Neuronal stem cell (in vitro differentiated cells): ENCODE measurements around the gene JMJD7.

ENCODE experiments used
- DNase-seq: peaks from one replicate; pipeline ENCODE4 v3.0.0-alpha.2; 2013; ENCODE audit warnings: low spot score
- H2AFZ ChIP-seq: one replicate; pipeline ENCODE4 v1.6.1; 2013; ENCODE audit warnings: mild to moderate bottlenecking, low read length, inconsistent platforms
- H2AK5ac ChIP-seq: 2 replicates; pipeline ENCODE4 v1.6.1; 2013; ENCODE audit warnings: low read depth, mild to moderate bottlenecking, inconsistent platforms, low read length, moderate library complexity, mixed read lengths
- H2BK120ac ChIP-seq: 2 replicates; pipeline ENCODE4 v1.6.1; 2013; ENCODE audit warnings: low read depth, mild to moderate bottlenecking, inconsistent platforms, low read length, moderate library complexity, mixed read lengths
- H2BK12ac ChIP-seq: one replicate; pipeline ENCODE4 v1.6.1; 2013; ENCODE audit warnings: low read length, inconsistent platforms
- H2BK15ac ChIP-seq: 2 replicates; pipeline ENCODE4 v1.6.1; 2013; ENCODE audit warnings: mild to moderate bottlenecking, low read length, inconsistent platforms, mixed read lengths
- H2BK5ac ChIP-seq: one replicate; pipeline ENCODE4 v1.6.1; 2013; ENCODE audit warnings: inconsistent platforms, mild to moderate bottlenecking, low read length, moderate library complexity
- H3K14ac ChIP-seq: one replicate; pipeline ENCODE4 v1.6.1; 2013; ENCODE audit warnings: low read length, inconsistent platforms
- H3K18ac ChIP-seq: 2 replicates; pipeline ENCODE4 v1.6.1; 2013; ENCODE audit warnings: low read length, inconsistent platforms
- H3K23ac ChIP-seq: 2 replicates; pipeline ENCODE4 v1.6.1; 2013; ENCODE audit warnings: low read depth, mild to moderate bottlenecking, mixed read lengths, low read length, inconsistent platforms; ENCODE audit not compliant: poor library complexity
- H3K27ac ChIP-seq: replicated peaks from 3 replicates; pipeline ENCODE4 v1.5.1; 2013; ENCODE audit warnings: low read length, inconsistent platforms
- H3K27me3 ChIP-seq, 3 experiments: 2 replicates each; pipeline ENCODE4 v1.6.1; 2013; ENCODE audit warnings: low read length in 3 of 3, mild to moderate bottlenecking in 2 of 3, inconsistent platforms in 1 of 3, low read depth in 1 of 3, mixed read lengths in 1 of 3, moderate library complexity in 1 of 3; ENCODE audit not compliant: control insufficient read depth in 3 of 3, insufficient read depth in 3 of 3
- H3K36me3 ChIP-seq, 2 donors: replicated peaks in 1 of 2; 2 replicates each; pipeline ENCODE4 v1.6.1; 2013; ENCODE audit warnings: low read length in 2 of 2; ENCODE audit not compliant: control insufficient read depth in 2 of 2, insufficient read depth in 2 of 2
- H3K4ac ChIP-seq: 2 replicates; pipeline ENCODE4 v1.6.1; 2013; ENCODE audit warnings: inconsistent platforms, mild to moderate bottlenecking, low read length, moderate library complexity
- H3K4me1 ChIP-seq, 2 donors: 1 replicate in 1 of 2; 2 replicates in 1 of 2; pipeline ENCODE4 v1.6.1; 2013; ENCODE audit warnings: low read length in 2 of 2, low read depth in 1 of 2; ENCODE audit not compliant: control insufficient read depth in 2 of 2, insufficient read depth in 1 of 2
- H3K4me2 ChIP-seq: one replicate; pipeline ENCODE4 v1.6.1; 2013; ENCODE audit warnings: mild to moderate bottlenecking, low read length, inconsistent platforms; ENCODE audit not compliant: insufficient read depth, poor library complexity, severe bottlenecking
- H3K4me3 ChIP-seq, 2 donors: 2 replicates each; pipeline ENCODE4 v1.5.1; 2013; ENCODE audit warnings: low read length in 2 of 2, mild to moderate bottlenecking in 2 of 2, inconsistent platforms in 1 of 2, moderate library complexity in 1 of 2
- H3K79me1 ChIP-seq: one replicate; pipeline ENCODE4 v1.6.1; 2013; ENCODE audit warnings: low read depth, mild to moderate bottlenecking, inconsistent platforms, low read length, moderate library complexity
- H3K9ac ChIP-seq: one replicate; pipeline ENCODE4 v1.6.1; 2013; ENCODE audit warnings: mild to moderate bottlenecking, low read depth, low read length, inconsistent platforms; ENCODE audit not compliant: poor library complexity
- H3K9me3 ChIP-seq, 2 donors: replicated peaks in 1 of 2; 2 replicates each; pipeline versions ENCODE3 to v1.6.1; 2013; ENCODE audit warnings: low read length in 2 of 2, mild to moderate bottlenecking in 2 of 2, inconsistent platforms in 1 of 2, low read depth in 1 of 2, mixed read lengths in 1 of 2, moderate library complexity in 1 of 2; ENCODE audit not compliant: control insufficient read depth in 2 of 2, insufficient read depth in 1 of 2
- H4K8ac ChIP-seq: one replicate; pipeline ENCODE4 v1.6.1; 2013; ENCODE audit warnings: low read depth, mild to moderate bottlenecking, inconsistent platforms, low read length, moderate library complexity
- H4K91ac ChIP-seq: one replicate; pipeline ENCODE4 v1.6.1; 2013; ENCODE audit warnings: low read length, low read depth, mild to moderate bottlenecking, inconsistent platforms; ENCODE audit not compliant: poor library complexity
- WGBS, 2 donors: extraction: QIAGEN DNeasy Blood & Tissue Kit; methylation state at CpG; one replicate each; pipeline ENCODE4 v1.1.7; 2013; ENCODE audit warnings: missing lambda C conversion rate in 2 of 2, mixed read lengths in 1 of 2; ENCODE audit not compliant: insufficient read length in 2 of 2, insufficient replicate concordance in 1 of 2; ENCODE audit errors: extremely low coverage in 2 of 2; 5-methylcytosine and 5-hydroxymethylcytosine counted together

The JMJD7 gene

GRCh38 chr15:41801850-41802455 is 25.9 kb upstream of the JMJD7 start:
- H3K79me1 ChIP-seq, result no peaks in the 10 kb centered on the region
- no peak overlapping the region for H2BK12ac ChIP-seq
- no peak overlapping the region for H3K9ac ChIP-seq
- no peak overlapping the region for H2AK5ac ChIP-seq
- H4K8ac ChIP-seq, result no peak overlapping the region
- H3K14ac ChIP-seq, result no peak overlapping the region
- H2BK5ac ChIP-seq, result no peak overlapping the region
- no peak overlapping the region for H3K18ac ChIP-seq
- no peaks in the 10 kb centered on the region for H3K27me3 ChIP-seq
- no peak overlapping the region for H3K23ac ChIP-seq
- H3K4me1 ChIP-seq, result peaks cover 0 to 4% of the 10 kb centered on the region in 2 donors
- H3K9me3 ChIP-seq, result peaks cover 0 to 7% of the 10 kb centered on the region in 2 donors
- H2AFZ ChIP-seq, result no peak overlapping the region
- no peak overlapping the region for H2BK15ac ChIP-seq
- no CpG with 5 or more reads among the region's 3 CpGs for WGBS, 2 donors
- no peak overlapping the region for H2BK120ac ChIP-seq
- H4K91ac ChIP-seq, result no peak overlapping the region
- no peak for DNase-seq
- no peak overlapping the region for H3K4me3 ChIP-seq
- H3K36me3 ChIP-seq, result peaks cover 0 to 12% of the 10 kb centered on the region in 2 donors
- no peak overlapping the region for H3K27ac ChIP-seq
- no peak overlapping the region for H3K4ac ChIP-seq
- no peak overlapping the region for H3K4me2 ChIP-seq

GRCh38 chr15:41804361-41804760 is 23.5 kb upstream of the JMJD7 start:
- DNase-seq, result no peak
- Histone ChIP-seq H3K18ac (no peak overlapping the region), H3K14ac (no peak overlapping the region), H3K4me3 (no peak overlapping the region), H2AK5ac (no peak overlapping the region), H3K36me3 (peaks cover 0 to 12% of the 10 kb centered on the region in 2 donors), H3K4ac (no peak overlapping the region), H2BK15ac (no peak overlapping the region), H3K23ac (no peak overlapping the region), H3K4me2 (no peak overlapping the region), H2BK120ac (no peak overlapping the region), H3K9me3 (peaks cover 0 to 7% of the 10 kb centered on the region in 2 donors), H2BK5ac (no peak overlapping the region), H3K79me1 (no peaks in the 10 kb centered on the region), H4K91ac (no peak overlapping the region), H3K9ac (no peak overlapping the region), H3K27me3 (no peaks in the 10 kb centered on the region), H3K27ac (no peak overlapping the region), H2BK12ac (no peak overlapping the region), H2AFZ (no peak overlapping the region), H4K8ac (no peak overlapping the region), H3K4me1 (peaks cover 0 to 4% of the 10 kb centered on the region in 2 donors)
- WGBS, 2 donors, result no CpG with 5 or more reads among the region's 2 CpGs

- Histone ChIP-seq H3K9ac (no peak overlapping the region), H2AFZ (no peak overlapping the region), H3K23ac (no peak overlapping the region), H3K4ac (no peak overlapping the region), H2AK5ac (no peak overlapping the region), H2BK120ac (no peak overlapping the region), H3K4me2 (no peak overlapping the region), H3K9me3 (peaks cover 0 to 7% of the 10 kb centered on the region in 2 donors), H4K91ac (no peak overlapping the region), H2BK15ac (no peak overlapping the region), H3K18ac (no peak overlapping the region), H3K36me3 (peaks cover 0 to 9% of the 10 kb centered on the region in 2 donors), H3K14ac (peak overlapping the region; percentile 56), H3K27ac (no peak overlapping the region), H3K4me1 (peaks cover 0 to 4% of the 10 kb centered on the region in 2 donors), H3K4me3 (no peak overlapping the region), H2BK5ac (no peak overlapping the region), H3K27me3 (no peaks in the 10 kb centered on the region), H3K79me1 (no peaks in the 10 kb centered on the region), H4K8ac (no peak overlapping the region), H2BK12ac (no peak overlapping the region)
- no CpG with 5 or more reads among the region's 8 CpGs for WGBS, 2 donors
- DNase-seq, result no peak
Measured at GRCh38 chr15:41804916-41805666, 22.8 kb upstream of the JMJD7 start.

- no peak overlapping the region for H4K8ac ChIP-seq
- H2AK5ac ChIP-seq, result no peak overlapping the region
- DNase-seq, result no peak
- H2BK120ac ChIP-seq, result no peak overlapping the region
- H2BK15ac ChIP-seq, result no peak overlapping the region
- H3K14ac ChIP-seq, result no peak overlapping the region
- H3K18ac ChIP-seq, result no peak overlapping the region
- no peaks in the 10 kb centered on the region for H3K27me3 ChIP-seq
- no peak overlapping the region for H4K91ac ChIP-seq
- H3K9me3 ChIP-seq, result peaks cover 0 to 7% of the 10 kb centered on the region in 2 donors
- no peak overlapping the region for H2BK12ac ChIP-seq
- WGBS, 2 donors, result no CpG with 5 or more reads among the region's 3 CpGs
- no peak overlapping the region for H3K4me2 ChIP-seq
- no peak overlapping the region for H2BK5ac ChIP-seq
- H3K4me1 ChIP-seq, result peaks cover 0 to 4% of the 10 kb centered on the region in 2 donors
- H3K27ac ChIP-seq, result no peak overlapping the region
- H3K4me3 ChIP-seq, result no peak overlapping the region
- no peak overlapping the region for H3K4ac ChIP-seq
- no peak overlapping the region for H3K9ac ChIP-seq
- peaks cover 0 to 6% of the 10 kb centered on the region in 2 donors for H3K36me3 ChIP-seq
- no peak overlapping the region for H3K23ac ChIP-seq
- no peak overlapping the region for H2AFZ ChIP-seq
- H3K79me1 ChIP-seq, result no peaks in the 10 kb centered on the region
Measured at GRCh38 chr15:41805711-41806110, 22.2 kb upstream of the JMJD7 start.
